HepG2 (cell line): ENCODE measurements around the gene AP2A2. TPM values are rescaled to one million over a fixed set of nuclear protein-coding genes. Genes with fewer than 3 reads are reported as not detected.

Experiments
- ATAC-seq: fragments of 200-7000 bp; cut with Tn5 transposase; 3 replicates; pipeline ENCODE4 v1.9.1; 2020; ENCODE audit warnings: mild to moderate bottlenecking, moderate library complexity
- BruUV-seq: library from RNA; stranded (reverse); fragments of 400-500 nt; replicated peaks from 2 replicates; lab custom pipeline; 2021; lab: Mats Ljungman, UMichigan
- CTCF ChIA-PET: fragments of 300-600 bp; formaldehyde crosslinking; extraction: SDS; loops from one replicate; lab custom pipeline; 2021; ENCODE audit warnings: low total read pairs, inconsistent platforms, low intra/inter-chr PET ratio; lab: Yijun Ruan, JAX
- POLR2A ChIA-PET: fragments of 350-600 bp; sonication (Branson Sonifier 250); formaldehyde crosslinking; loops from one replicate; lab custom pipeline; 2020; ENCODE audit warnings: antibody characterized with exemption, inconsistent platforms; lab: Yijun Ruan, JAX
- DNase-seq: peaks from one replicate; pipeline ENCODE4 v3.0.0-alpha.2; 2015; ENCODE audit warnings: low spot score
- FAIRE-seq: peaks from 3 replicates; lab custom pipeline; 2011; peaks lifted over from hg19 to GRCh38; lab: Jason Lieb, UNC
- H2AFZ ChIP-seq: one replicate; pipeline ENCODE4 v1.6.1; 2011; ENCODE audit warnings: low read length, inconsistent platforms
- H3K27ac ChIP-seq: fragments of 300-600 bp; 3 replicates; pipeline ENCODE4 v1.8.0; 2011; ENCODE audit warnings: mixed run types, mild to moderate bottlenecking, mixed read lengths, low read length, inconsistent platforms; ENCODE audit not compliant: insufficient read depth; ENCODE audit errors: extremely low read length
- H3K27me3 ChIP-seq, 2 experiments: fragments of 200-600 bp in 1 of 2; 2 replicates in 1 of 2; 3 replicates in 1 of 2; pipeline versions ENCODE4 v1.6.0 to v1.8.0; 2011; ENCODE audit warnings: low read length in 2 of 2, mild to moderate bottlenecking in 2 of 2, moderate library complexity in 2 of 2, inconsistent platforms in 1 of 2; ENCODE audit not compliant: insufficient read depth in 2 of 2, control insufficient read depth in 1 of 2
- H3K36me3 ChIP-seq, 2 experiments: fragments of 200-600 bp in 1 of 2; replicated peaks in 1 of 2; 2 replicates in 1 of 2; 3 replicates in 1 of 2; pipeline versions ENCODE4 v1.5.1 to v1.8.0; 2011; ENCODE audit warnings: low read length in 2 of 2, inconsistent platforms in 1 of 2; ENCODE audit not compliant: insufficient read depth in 2 of 2, control insufficient read depth in 1 of 2
- H3K4me1 ChIP-seq: 2 replicates; pipeline ENCODE4 v1.5.1; 2012; ENCODE audit warnings: low read length, inconsistent platforms; ENCODE audit not compliant: insufficient read depth
- H3K4me2 ChIP-seq: 2 replicates; pipeline ENCODE4 v1.6.0; 2011; ENCODE audit warnings: low read depth, low read length, inconsistent platforms
- H3K4me3 ChIP-seq, 3 experiments: fragments of 200-600 bp in 1 of 3; sonication (generic), shearing (Covaris generic) in 1 of 3; replicated peaks in 1 of 3; 2 replicates each; pipeline ENCODE4 v1.5.1; 2011 to 2016; ENCODE audit warnings: low read length in 3 of 3, inconsistent platforms in 2 of 3, low read depth in 2 of 3, mild to moderate bottlenecking in 2 of 3, control low read depth in 1 of 3, mixed read lengths in 1 of 3; ENCODE audit not compliant: insufficient read depth in 1 of 3
- H3K79me2 ChIP-seq: one replicate; pipeline ENCODE4 v1.6.1; 2011; ENCODE audit warnings: low read length, inconsistent platforms; ENCODE audit not compliant: insufficient read depth
- H3K9ac ChIP-seq: 2 replicates; pipeline ENCODE4 v1.6.0; 2011; ENCODE audit warnings: mild to moderate bottlenecking, low read depth, low read length, inconsistent platforms; ENCODE audit not compliant: insufficient read depth
- H3K9me3 ChIP-seq: 2 replicates; pipeline ENCODE4 v1.5.1; 2012; ENCODE audit warnings: mild to moderate bottlenecking, low read length
- H4K20me1 ChIP-seq: 2 replicates; pipeline ENCODE4 v1.6.0; 2011; ENCODE audit warnings: inconsistent platforms, mild to moderate bottlenecking, low read length, moderate library complexity; ENCODE audit not compliant: insufficient read depth
- EED ChIP-seq: sonication (generic); formaldehyde crosslinking; IDR thresholded peaks from 2 replicates; pipeline ENCODE4 v1.5.0; 2020; ENCODE audit warnings: mild to moderate bottlenecking, missing genetic modification reagents
- FOSL2 ChIP-seq: sonication (generic); formaldehyde crosslinking; IDR thresholded peaks from 2 replicates; pipeline ENCODE4 v1.4.0; 2020; ENCODE audit warnings: missing genetic modification reagents
- HNRNPUL1 ChIP-seq: fragments of 200-400 bp; formaldehyde crosslinking; IDR thresholded peaks from 2 replicates; pipeline ENCODE4 v1.6.1; 2017; ENCODE audit warnings: low read depth, mild to moderate bottlenecking, low read length, moderate library complexity
- RAD51 ChIP-seq: fragments of 450-650 bp; IDR thresholded peaks from 2 replicates; pipeline ENCODE4 v1.6.1; 2016; ENCODE audit warnings: borderline replicate concordance
- SNAI1 ChIP-seq: sonication (generic); formaldehyde crosslinking; IDR thresholded peaks from 2 replicates; pipeline ENCODE4 v1.5.0; 2020; ENCODE audit warnings: mild to moderate bottlenecking, missing genetic modification reagents, borderline replicate concordance
- SP1 ChIP-seq, 2 experiments: fragments of 450-650 bp in 1 of 2; sonication (generic) in 1 of 2; formaldehyde crosslinking in 1 of 2; IDR thresholded peaks; 2 replicates each; pipeline versions ENCODE4 v1.4.0 to v1.6.1; 2016 to 2020; ENCODE audit warnings: missing genetic modification reagents in 1 of 2
- THYN1 ChIP-seq: sonication (generic); formaldehyde crosslinking; IDR thresholded peaks from 2 replicates; pipeline ENCODE4 v1.8.1; 2023; ENCODE audit warnings: low read depth, mild to moderate bottlenecking, moderate library complexity, missing genetic modification reagents, borderline replicate concordance
- ZNF30 ChIP-seq: sonication (generic); formaldehyde crosslinking; IDR thresholded peaks from 2 replicates; pipeline ENCODE4 v1.5.0; 2020; ENCODE audit warnings: mild to moderate bottlenecking, missing genetic modification reagents
- ZNF546 ChIP-seq: sonication (generic); formaldehyde crosslinking; conservative IDR thresholded peaks from 2 replicates; pipeline ENCODE4 v1.8.1; 2023; ENCODE audit warnings: mild to moderate bottlenecking, missing genetic modification reagents
- ZNF629 ChIP-seq: sonication (generic); formaldehyde crosslinking; conservative IDR thresholded peaks from 2 replicates; pipeline ENCODE4 v1.5.0; 2020; ENCODE audit warnings: missing genetic modification reagents
- WGBS: methylation state at CpG from one replicate; pipeline ENCODE4 v1.1.6; 2017; ENCODE audit warnings: low lambda C conversion rate; 5-methylcytosine and 5-hydroxymethylcytosine counted together
- in situ Hi-C: cut with HindIII; loops from 2 replicates; pipeline ENCODE4 v1.10.0; 2017; ENCODE audit warnings: low pct_unique_long_range_greater_than_20kb; ENCODE audit not compliant: extremely low pct_ligation_motif_present
- intact Hi-C: fragments of 100-400 bp; cut with micrococcal nuclease; formaldehyde crosslinking; loops from one replicate; pipeline ENCODE4 v1.10.0; 2022; ENCODE audit not compliant: unreplicated experiment
- polyA plus RNA-seq, 8 experiments: library from polyadenylated mRNA; depleted of rRNA in 3 of 8; stranded (reverse) in 7 of 8; unstranded in 1 of 8; fragments of >200 nt; fragmentation: Illumina TruSeq in 4 of 8; extraction: Trizol in 4 of 8; gene quantifications; 2 replicates each; pipeline versions ENCODE4 v1.2.1 to v1.2.3, GENCODE V29; 2011 to 2016; ENCODE audit warnings: low read depth in 4 of 8, missing spikeins in 1 of 8, mixed read lengths in 1 of 8; ENCODE audit not compliant: insufficient read depth in 1 of 8
- total RNA-seq, 5 experiments: library from RNA; depleted of rRNA; stranded (reverse); fragments of >200 nt; fragmentation: Illumina TruSeq; extraction: Trizol; gene quantifications; 2 replicates each; pipeline ENCODE4 v1.2.3, GENCODE V29; 2016; ENCODE audit warnings: low read depth in 1 of 5
- TF ChIP-seq, protein P1 (sequence below): sonication (generic); formaldehyde crosslinking; IDR thresholded peaks from 2 replicates; pipeline ENCODE4 v1.8.1; 2023; ENCODE audit warnings: mild to moderate bottlenecking, inconsistent platforms, moderate library complexity, missing genetic modification reagents, borderline replicate concordance
- TF ChIP-seq, protein P2 (sequence below): IDR thresholded peaks from 2 replicates; pipeline ENCODE4 v1.4.0; 2020; ENCODE audit warnings: mild to moderate bottlenecking, missing genetic modification reagents
- TF ChIP-seq, protein P3 (sequence below): IDR thresholded peaks from 2 replicates; pipeline ENCODE4 v1.6.1; 2012; ENCODE audit warnings: low read length, improper control_type of control experiment
- TF ChIP-seq, protein P4 (sequence below): sonication (generic); formaldehyde crosslinking; IDR thresholded peaks from 2 replicates; pipeline ENCODE4 v1.9.0; 2022; ENCODE audit warnings: low read depth, missing genetic modification reagents

AP2A2 gene
- total and polyA plus RNA-seq, 2 of the 13 experiments (the other 11 are each of a cell fraction or from before 2014, with no cell fraction given), result 25.7 to 75.7 TPM

DNA sequence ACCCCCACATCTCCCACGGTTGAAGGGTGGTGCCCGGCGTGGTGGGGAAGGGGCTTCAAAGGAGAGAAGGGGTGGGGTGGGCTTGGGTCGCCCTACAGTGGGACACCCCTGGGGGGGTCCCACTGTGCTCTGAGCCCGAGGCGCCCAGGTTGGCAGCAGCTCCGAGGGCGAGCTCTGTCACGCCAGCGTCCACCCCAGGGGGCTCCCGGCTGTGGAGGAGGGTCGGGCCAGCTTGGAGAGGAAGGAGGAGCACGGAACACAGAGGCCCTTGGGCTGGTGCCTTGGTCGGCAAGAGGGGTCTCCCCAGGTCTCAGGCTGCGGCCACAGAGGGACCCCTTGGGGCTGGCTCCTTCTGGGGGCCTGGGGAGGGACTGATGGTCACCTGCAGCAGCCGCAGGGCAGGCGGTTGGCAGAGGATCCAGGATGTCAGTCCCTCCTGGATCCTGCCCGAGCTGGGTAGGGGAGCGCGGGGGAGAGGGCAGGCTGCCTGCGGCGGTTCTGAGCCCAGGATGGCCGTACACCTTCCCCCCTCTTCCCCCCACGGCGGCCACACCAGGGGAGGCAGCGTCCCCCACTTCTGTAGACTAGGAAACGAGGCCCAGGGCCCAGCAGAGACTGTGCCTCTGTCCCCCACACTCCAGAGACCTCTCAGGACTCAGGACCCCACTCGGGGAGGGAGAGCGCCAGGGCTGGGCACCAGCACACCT, 110.1 kb downstream of the AP2A2 start:
- ATAC-seq (no peak), DNase-seq (no peak), FAIRE-seq (no peak)
- no peak for TF ChIP-seq SNAI1 (CRISPR knock-in tag)
- TF ChIP-seq FOSL2, result no peak
- TF ChIP-seq ZNF30 (CRISPR knock-in tag), result no peak
- TF ChIP-seq ZNF546, result no peak
- no peak for TF ChIP-seq SP1 (IDR thresholded peaks at IDR 0.05)
- no peak for TF ChIP-seq SP1 (CRISPR knock-in tag; IDR thresholded peaks at IDR 0.05)
- no peak for TF ChIP-seq THYN1 (CRISPR knock-in tag)
- TF ChIP-seq, protein P1, sequence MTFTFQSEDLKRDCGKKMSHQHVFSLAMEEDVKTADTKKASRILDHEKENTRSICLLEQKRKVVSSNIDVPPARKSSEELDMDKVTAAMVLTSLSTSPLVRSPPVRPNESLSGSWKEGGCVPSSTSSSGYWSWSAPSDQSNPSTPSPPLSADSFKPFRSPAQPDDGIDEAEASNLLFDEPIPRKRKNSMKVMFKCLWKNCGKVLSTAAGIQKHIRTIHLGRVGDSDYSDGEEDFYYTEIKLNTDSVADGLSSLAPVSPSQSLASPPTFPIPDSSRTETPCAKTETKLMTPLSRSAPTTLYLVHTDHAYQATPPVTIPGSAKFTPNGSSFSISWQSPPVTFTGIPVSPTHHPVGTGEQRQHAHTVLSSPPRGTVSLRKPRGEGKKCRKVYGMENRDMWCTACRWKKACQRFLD (CRISPR knock-in tag), result no peak
- no peak for TF ChIP-seq RAD51
- TF ChIP-seq, protein P2, sequence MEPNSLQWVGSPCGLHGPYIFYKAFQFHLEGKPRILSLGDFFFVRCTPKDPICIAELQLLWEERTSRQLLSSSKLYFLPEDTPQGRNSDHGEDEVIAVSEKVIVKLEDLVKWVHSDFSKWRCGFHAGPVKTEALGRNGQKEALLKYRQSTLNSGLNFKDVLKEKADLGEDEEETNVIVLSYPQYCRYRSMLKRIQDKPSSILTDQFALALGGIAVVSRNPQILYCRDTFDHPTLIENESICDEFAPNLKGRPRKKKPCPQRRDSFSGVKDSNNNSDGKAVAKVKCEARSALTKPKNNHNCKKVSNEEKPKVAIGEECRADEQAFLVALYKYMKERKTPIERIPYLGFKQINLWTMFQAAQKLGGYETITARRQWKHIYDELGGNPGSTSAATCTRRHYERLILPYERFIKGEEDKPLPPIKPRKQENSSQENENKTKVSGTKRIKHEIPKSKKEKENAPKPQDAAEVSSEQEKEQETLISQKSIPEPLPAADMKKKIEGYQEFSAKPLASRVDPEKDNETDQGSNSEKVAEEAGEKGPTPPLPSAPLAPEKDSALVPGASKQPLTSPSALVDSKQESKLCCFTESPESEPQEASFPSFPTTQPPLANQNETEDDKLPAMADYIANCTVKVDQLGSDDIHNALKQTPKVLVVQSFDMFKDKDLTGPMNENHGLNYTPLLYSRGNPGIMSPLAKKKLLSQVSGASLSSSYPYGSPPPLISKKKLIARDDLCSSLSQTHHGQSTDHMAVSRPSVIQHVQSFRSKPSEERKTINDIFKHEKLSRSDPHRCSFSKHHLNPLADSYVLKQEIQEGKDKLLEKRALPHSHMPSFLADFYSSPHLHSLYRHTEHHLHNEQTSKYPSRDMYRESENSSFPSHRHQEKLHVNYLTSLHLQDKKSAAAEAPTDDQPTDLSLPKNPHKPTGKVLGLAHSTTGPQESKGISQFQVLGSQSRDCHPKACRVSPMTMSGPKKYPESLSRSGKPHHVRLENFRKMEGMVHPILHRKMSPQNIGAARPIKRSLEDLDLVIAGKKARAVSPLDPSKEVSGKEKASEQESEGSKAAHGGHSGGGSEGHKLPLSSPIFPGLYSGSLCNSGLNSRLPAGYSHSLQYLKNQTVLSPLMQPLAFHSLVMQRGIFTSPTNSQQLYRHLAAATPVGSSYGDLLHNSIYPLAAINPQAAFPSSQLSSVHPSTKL (CRISPR knock-in tag), result no peak
- TF ChIP-seq, protein P3, sequence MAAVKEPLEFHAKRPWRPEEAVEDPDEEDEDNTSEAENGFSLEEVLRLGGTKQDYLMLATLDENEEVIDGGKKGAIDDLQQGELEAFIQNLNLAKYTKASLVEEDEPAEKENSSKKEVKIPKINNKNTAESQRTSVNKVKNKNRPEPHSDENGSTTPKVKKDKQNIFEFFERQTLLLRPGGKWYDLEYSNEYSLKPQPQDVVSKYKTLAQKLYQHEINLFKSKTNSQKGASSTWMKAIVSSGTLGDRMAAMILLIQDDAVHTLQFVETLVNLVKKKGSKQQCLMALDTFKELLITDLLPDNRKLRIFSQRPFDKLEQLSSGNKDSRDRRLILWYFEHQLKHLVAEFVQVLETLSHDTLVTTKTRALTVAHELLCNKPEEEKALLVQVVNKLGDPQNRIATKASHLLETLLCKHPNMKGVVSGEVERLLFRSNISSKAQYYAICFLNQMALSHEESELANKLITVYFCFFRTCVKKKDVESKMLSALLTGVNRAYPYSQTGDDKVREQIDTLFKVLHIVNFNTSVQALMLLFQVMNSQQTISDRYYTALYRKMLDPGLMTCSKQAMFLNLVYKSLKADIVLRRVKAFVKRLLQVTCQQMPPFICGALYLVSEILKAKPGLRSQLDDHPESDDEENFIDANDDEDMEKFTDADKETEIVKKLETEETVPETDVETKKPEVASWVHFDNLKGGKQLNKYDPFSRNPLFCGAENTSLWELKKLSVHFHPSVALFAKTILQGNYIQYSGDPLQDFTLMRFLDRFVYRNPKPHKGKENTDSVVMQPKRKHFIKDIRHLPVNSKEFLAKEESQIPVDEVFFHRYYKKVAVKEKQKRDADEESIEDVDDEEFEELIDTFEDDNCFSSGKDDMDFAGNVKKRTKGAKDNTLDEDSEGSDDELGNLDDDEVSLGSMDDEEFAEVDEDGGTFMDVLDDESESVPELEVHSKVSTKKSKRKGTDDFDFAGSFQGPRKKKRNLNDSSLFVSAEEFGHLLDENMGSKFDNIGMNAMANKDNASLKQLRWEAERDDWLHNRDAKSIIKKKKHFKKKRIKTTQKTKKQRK, result no peak
- TF ChIP-seq ZNF629 (CRISPR knock-in tag), result no peak
- TF ChIP-seq EED (CRISPR knock-in tag), result no peak
- TF ChIP-seq, protein P4, sequence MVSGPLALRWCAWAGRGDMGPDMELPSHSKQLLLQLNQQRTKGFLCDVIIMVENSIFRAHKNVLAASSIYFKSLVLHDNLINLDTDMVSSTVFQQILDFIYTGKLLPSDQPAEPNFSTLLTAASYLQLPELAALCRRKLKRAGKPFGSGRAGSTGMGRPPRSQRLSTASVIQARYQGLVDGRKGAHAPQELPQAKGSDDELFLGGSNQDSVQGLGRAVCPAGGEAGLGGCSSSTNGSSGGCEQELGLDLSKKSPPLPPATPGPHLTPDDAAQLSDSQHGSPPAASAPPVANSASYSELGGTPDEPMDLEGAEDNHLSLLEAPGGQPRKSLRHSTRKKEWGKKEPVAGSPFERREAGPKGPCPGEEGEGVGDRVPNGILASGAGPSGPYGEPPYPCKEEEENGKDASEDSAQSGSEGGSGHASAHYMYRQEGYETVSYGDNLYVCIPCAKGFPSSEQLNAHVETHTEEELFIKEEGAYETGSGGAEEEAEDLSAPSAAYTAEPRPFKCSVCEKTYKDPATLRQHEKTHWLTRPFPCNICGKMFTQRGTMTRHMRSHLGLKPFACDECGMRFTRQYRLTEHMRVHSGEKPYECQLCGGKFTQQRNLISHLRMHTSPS (CRISPR knock-in tag), result no peak
- TF ChIP-seq HNRNPUL1, result no peak
- Histone ChIP-seq H2AFZ (no peak overlapping the region), H3K4me1 (no peaks in the 10 kb centered on the region), H3K4me3 (no peak overlapping the region), H3K9me3 (no peaks in the 10 kb centered on the region), H3K27ac (no peak overlapping the region), H3K79me2 (no peaks in the 10 kb centered on the region), H3K27me3 (peaks cover 28 to 72% of the 10 kb centered on the region in 2 experiments; a peak in 4 of 5 replicates), H3K9ac (no peak overlapping the region), H3K36me3 (no peaks in the 10 kb centered on the region), H4K20me1 (no peaks in the 10 kb centered on the region), H3K4me2 (no peak overlapping the region)
- 34% methylated on average over 6 of the region's 29 CpGs for WGBS
- in situ Hi-C loops, result no loop called here
- intact Hi-C loops, result no loop called here
- ChIA-PET CTCF (no interaction called here), POLR2A (no interaction called here)
- BruUV-seq, result no TSS peak
